Liver (tissue), 9 donors: ENCODE data around the gene LRMDA. TPM values are rescaled to one million over a fixed set of nuclear protein-coding genes. Genes with fewer than 3 reads are reported as not detected.

Experiments used
- DNase-seq: peaks from one replicate; pipeline ENCODE4 v3.0.0-alpha.2; 2017; ENCODE audit warnings: low spot score
- H3K27ac ChIP-seq, 2 donors: one replicate each; pipeline ENCODE4 v1.7.0; 2013; ENCODE audit warnings: inconsistent platforms in 2 of 2, low read length in 2 of 2, control low read depth in 1 of 2, low read depth in 1 of 2, mild to moderate bottlenecking in 1 of 2
- H3K27me3 ChIP-seq, 4 donors: one replicate each; pipeline versions ENCODE4 v1.6.1 to v1.7.0; 2013; ENCODE audit warnings: low read length in 3 of 4, inconsistent platforms in 1 of 4, mild to moderate bottlenecking in 1 of 4, moderate library complexity in 1 of 4; ENCODE audit not compliant: control insufficient read depth in 4 of 4, insufficient read depth in 4 of 4
- H3K36me3 ChIP-seq, 4 donors: one replicate each; pipeline versions ENCODE4 v1.6.1 to v1.7.0; 2013; ENCODE audit warnings: low read length in 3 of 4, mild to moderate bottlenecking in 3 of 4, low read depth in 1 of 4, moderate library complexity in 1 of 4; ENCODE audit not compliant: control insufficient read depth in 4 of 4, insufficient read depth in 3 of 4
- H3K4me1 ChIP-seq, 4 donors: one replicate each; pipeline versions ENCODE4 v1.6.1 to v1.7.0; 2013; ENCODE audit warnings: low read length in 3 of 4, mild to moderate bottlenecking in 3 of 4, moderate library complexity in 1 of 4; ENCODE audit not compliant: control insufficient read depth in 4 of 4, insufficient read depth in 4 of 4
- H3K4me3 ChIP-seq, 3 donors: one replicate each; pipeline versions ENCODE4 v1.6.1 to v1.7.0; 2013; ENCODE audit warnings: low read length in 3 of 3, control low read depth in 1 of 3, low read depth in 1 of 3, mild to moderate bottlenecking in 1 of 3
- H3K9ac ChIP-seq, 2 donors: one replicate each; pipeline ENCODE4 v1.7.0; 2013; ENCODE audit warnings: low read length in 2 of 2, mild to moderate bottlenecking in 2 of 2, moderate library complexity in 2 of 2, control low read depth in 1 of 2, low read depth in 1 of 2
- H3K9me3 ChIP-seq, 4 donors: one replicate each; pipeline versions ENCODE4 v1.6.1 to v1.7.0; 2013; ENCODE audit warnings: low read length in 3 of 4; ENCODE audit not compliant: control insufficient read depth in 4 of 4
- ATF3 ChIP-seq: IDR thresholded peaks from 2 replicates; pipeline ENCODE4 v1.6.1; 2016; ENCODE audit warnings: antibody characterized with exemption
- CTCF ChIP-seq: fragments of 150-350 bp; IDR thresholded peaks from 2 replicates; pipeline ENCODE4 v1.5.1; 2017; ENCODE audit warnings: improper control_type of control experiment, low read depth, low read length; ENCODE audit not compliant: missing input control
- FOXA2 ChIP-seq: IDR thresholded peaks from 2 replicates; pipeline ENCODE4 v1.6.1; 2016; ENCODE audit warnings: antibody characterized with exemption
- HNF4A ChIP-seq, 2 donors: conservative IDR thresholded peaks; 2 replicates each; pipeline ENCODE4 v1.6.1; 2016; ENCODE audit warnings: antibody characterized with exemption in 2 of 2, mild to moderate bottlenecking in 2 of 2
- JUND ChIP-seq, 2 donors: IDR thresholded peaks; 2 replicates each; pipeline ENCODE4 v1.6.1; 2016; ENCODE audit warnings: antibody characterized with exemption in 2 of 2
- MAX ChIP-seq: IDR thresholded peaks from 2 replicates; pipeline ENCODE4 v1.6.1; 2016; ENCODE audit warnings: antibody characterized with exemption
- NR2F2 ChIP-seq: IDR thresholded peaks from 2 replicates; pipeline ENCODE4 v1.6.1; 2016; ENCODE audit warnings: antibody characterized with exemption
- RAD21 ChIP-seq, 2 donors: IDR thresholded peaks; 2 replicates each; pipeline ENCODE4 v1.6.1; 2016; ENCODE audit warnings: antibody characterized with exemption in 2 of 2, mild to moderate bottlenecking in 2 of 2
- REST ChIP-seq: IDR thresholded peaks from 2 replicates; pipeline ENCODE4 v1.6.1; 2016; ENCODE audit warnings: antibody characterized with exemption, mild to moderate bottlenecking
- RXRA ChIP-seq, 2 donors: IDR thresholded peaks; 2 replicates each; pipeline ENCODE4 v1.6.1; 2017 to 2018; ENCODE audit warnings: antibody characterized with exemption in 2 of 2, mild to moderate bottlenecking in 1 of 2
- SP1 ChIP-seq: IDR thresholded peaks from 2 replicates; pipeline ENCODE4 v1.6.1; 2018; ENCODE audit warnings: antibody characterized with exemption, mild to moderate bottlenecking
- TAF1 ChIP-seq: conservative IDR thresholded peaks from 2 replicates; pipeline ENCODE4 v1.6.1; 2016; ENCODE audit warnings: antibody characterized with exemption, mild to moderate bottlenecking
- ZBTB33 ChIP-seq: IDR thresholded peaks from 2 replicates; pipeline ENCODE4 v1.6.1; 2016; ENCODE audit warnings: antibody characterized with exemption
- WGBS: extraction: QIAGEN DNeasy Blood & Tissue Kit; methylation state at CpG from one replicate; pipeline ENCODE4 v1.1.7; 2013; 5-methylcytosine and 5-hydroxymethylcytosine counted together
- polyA plus RNA-seq, 2 donors: library from polyadenylated mRNA; stranded (reverse) in 1 of 2; unstranded in 1 of 2; fragments of 200-250 nt in 1 of 2; fragments of >200 nt in 1 of 2; fragmentation: Nextera tagmentation in 1 of 2; extraction: Ambion mirVana in 1 of 2; gene quantifications; one replicate each; pipeline versions ENCODE4 v1.2.1 to v1.2.3, GENCODE V29; 2013 to 2015
- total RNA-seq, 2 donors: library from RNA; depleted of rRNA; stranded (reverse); fragments of >200 nt; gene quantifications; one replicate each; pipeline ENCODE4 v1.2.3, GENCODE V29; 2014
- donor health status: healthy.
- donor health status: healthy.
- donor health status: healthy.
- donor health status: healthy.
- donor health status: healthy.

The LRMDA gene
- total and polyA plus RNA-seq, 4 donors, result 7.9 to 15.8 (median 11.3) TPM

- H3K4me3 ChIP-seq, result no peak overlapping the region
- H3K27me3 ChIP-seq, result no peaks in the 10 kb centered on the region
- TF ChIP-seq NR2F2 (peak; percentile 83), SP1 (peak; percentile 8), ZBTB33 (no peak)
- no peaks in the 10 kb centered on the region for H3K9me3 ChIP-seq
- no peak overlapping the region for H3K9ac ChIP-seq
- no peaks in the 10 kb centered on the region for H3K4me1 ChIP-seq
- DNase-seq, result no peak
- 86% methylated on average over 1 of the region's 1 CpG for WGBS
- no peaks in the 10 kb centered on the region for H3K36me3 ChIP-seq
- no peak overlapping the region for H3K27ac ChIP-seq
Measured at GRCh38 chr10:76456197-76456596, 1024.8 kb downstream of the LRMDA start.

GRCh38 chr10:76459016-76459730, 1027.7 kb downstream of the LRMDA start:
- Histone ChIP-seq H3K27me3 (no peaks in the 10 kb centered on the region), H3K27ac (no peak overlapping the region), H3K4me1 (no peaks in the 10 kb centered on the region), H3K36me3 (peaks cover 0 to 1% (median 0%) of the 10 kb centered on the region in 4 donors), H3K4me3 (no peak overlapping the region), H3K9me3 (no peaks in the 10 kb centered on the region), H3K9ac (no peak overlapping the region)
- DNase-seq, result no peak
- 93% methylated on average over 8 of the region's 8 CpGs for WGBS
- TF ChIP-seq CTCF, result no peak
- TF ChIP-seq RAD21 (IDR thresholded peaks at IDR 0.05), result peak in 1 of 2 donors; percentile 16
- no peak for TF ChIP-seq ZBTB33
- peak; percentile 19 for TF ChIP-seq SP1
- peak; percentile 71 for TF ChIP-seq NR2F2
- no peak for TF ChIP-seq MAX
- no peak for TF ChIP-seq HNF4A (conservative IDR thresholded peaks at IDR 0.05)
- peak; percentile 19 for TF ChIP-seq REST
- no peak for TF ChIP-seq ATF3
- TF ChIP-seq JUND (IDR thresholded peaks at IDR 0.05), result no peak
- TF ChIP-seq RXRA (IDR thresholded peaks at IDR 0.05), result no peak
- TF ChIP-seq TAF1, result no peak
- no peak for TF ChIP-seq FOXA2
